ENCODE measurements around the gene PARP2.
A peak's percentile ranks its signal among the peaks of the same experiment; 100 is the strongest.
"Not testable (repeated sequence)": the region's sequence is repeated elsewhere in the genome, so short reads cannot be mapped to it uniquely, and the experiment has no call there.

PARP2 gene, protein sequence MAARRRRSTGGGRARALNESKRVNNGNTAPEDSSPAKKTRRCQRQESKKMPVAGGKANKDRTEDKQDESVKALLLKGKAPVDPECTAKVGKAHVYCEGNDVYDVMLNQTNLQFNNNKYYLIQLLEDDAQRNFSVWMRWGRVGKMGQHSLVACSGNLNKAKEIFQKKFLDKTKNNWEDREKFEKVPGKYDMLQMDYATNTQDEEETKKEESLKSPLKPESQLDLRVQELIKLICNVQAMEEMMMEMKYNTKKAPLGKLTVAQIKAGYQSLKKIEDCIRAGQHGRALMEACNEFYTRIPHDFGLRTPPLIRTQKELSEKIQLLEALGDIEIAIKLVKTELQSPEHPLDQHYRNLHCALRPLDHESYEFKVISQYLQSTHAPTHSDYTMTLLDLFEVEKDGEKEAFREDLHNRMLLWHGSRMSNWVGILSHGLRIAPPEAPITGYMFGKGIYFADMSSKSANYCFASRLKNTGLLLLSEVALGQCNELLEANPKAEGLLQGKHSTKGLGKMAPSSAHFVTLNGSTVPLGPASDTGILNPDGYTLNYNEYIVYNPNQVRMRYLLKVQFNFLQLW

DNA sequence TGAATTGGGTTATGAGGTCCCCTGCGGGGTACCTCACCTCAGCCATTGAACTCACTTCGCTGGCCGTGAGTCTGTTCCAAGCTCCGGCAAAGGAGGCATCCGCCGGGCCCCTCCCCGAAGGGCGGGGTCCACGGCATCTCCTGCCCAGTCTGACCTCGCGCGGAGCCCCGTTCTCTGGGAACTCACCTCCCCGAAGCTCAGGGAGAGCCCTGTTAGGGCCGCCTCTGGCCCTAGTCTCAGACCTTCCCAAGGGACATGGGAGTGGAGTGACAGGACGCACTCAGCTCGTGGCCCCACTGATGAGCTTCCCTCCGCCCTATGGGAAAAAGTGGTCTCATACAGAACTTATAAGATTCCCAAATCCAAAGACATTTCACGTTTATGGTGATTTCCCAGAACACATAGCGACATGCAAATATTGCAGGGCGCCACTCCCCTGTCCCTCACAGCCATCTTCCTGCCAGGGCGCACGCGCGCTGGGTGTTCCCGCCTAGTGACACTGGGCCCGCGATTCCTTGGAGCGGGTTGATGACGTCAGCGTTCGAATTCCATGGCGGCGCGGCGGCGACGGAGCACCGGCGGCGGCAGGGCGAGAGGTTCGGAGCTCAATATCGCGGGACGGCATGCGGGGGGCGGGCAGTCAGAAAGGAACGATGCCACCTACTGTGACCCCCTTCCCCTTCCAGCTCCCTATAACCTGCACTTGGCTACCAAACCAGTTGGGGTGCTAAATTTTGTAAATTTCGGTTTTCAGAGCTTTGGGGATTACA lies at the start of gene PARP2:
PARP2 (plus strand) TSS at position 544 of the 770 bp plus-strand sequence; CDS start at position 551, 7 bp downstream.
- peak; percentile 92 for DNase-seq (ENCODE audit: low read depth)

GRCh38 chr14:20294636-20295035 lies 48.8 kb upstream of the PARP2 start:
- no peak for DNase-seq (ENCODE audit: low read depth)

DNA sequence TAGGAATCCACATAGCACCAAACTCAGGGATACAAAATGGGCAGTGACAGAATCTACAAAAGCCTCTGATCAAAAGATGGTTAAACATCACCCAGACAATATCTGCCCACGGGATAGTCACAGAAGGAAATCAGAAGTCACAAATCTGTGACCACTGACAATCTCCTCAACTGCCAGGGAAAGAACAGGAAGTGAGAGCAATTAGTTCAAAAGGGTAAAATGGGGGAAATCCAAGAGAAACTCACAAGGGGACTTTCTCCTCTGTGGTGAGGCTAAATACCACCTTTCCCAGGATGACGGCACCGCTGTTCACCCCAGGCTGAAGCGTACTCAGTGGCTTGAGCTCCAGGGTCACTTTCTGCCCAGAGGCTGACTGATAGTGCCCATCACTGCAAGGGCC lies 48.4 kb upstream of the PARP2 start:
- no peak for DNase-seq (ENCODE audit: low read depth)

- DNase-seq (ENCODE audit: low read depth) = no peak
Measured at GRCh38 chr14:20302042-20302755, 41.2 kb upstream of the PARP2 start.

DNA sequence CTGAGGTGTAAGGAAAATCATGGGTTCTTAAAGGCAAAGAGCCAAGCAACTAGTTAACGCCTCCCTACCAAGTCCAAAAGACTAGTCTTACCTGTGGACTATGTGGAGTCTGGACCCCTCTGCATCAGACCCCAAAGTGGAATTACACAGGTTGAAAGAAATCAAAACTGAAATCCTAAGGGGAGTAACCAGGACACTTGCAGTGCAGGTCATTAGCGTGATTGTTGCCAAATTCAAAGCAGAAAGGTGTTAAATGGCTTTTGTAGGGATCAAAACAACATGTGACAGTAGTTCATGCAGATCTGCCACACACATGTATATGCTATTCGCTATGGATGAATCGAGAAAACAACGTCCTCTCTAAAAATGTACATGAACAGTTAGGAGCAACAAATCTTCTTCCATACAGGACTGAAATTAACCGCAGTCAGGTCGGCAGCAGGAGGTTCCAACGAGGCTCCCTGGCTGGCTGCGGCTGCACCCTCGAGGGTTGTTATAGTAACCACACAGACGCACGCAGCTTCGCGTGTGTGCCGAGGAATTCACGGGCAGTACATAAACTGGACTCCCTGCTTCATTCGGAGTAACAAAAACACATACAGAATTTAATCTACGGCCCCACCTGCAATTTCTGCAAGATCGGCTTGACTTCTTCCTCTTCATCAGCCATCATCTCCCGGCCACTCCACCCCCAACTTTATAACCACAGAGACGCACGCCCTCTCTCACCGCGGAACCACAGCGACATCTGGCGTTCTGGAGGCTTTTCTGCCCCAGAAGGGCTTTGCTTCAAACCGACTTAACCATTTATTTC lies 38.0 kb upstream of the PARP2 start, which contains the start of gene TTC5:
TTC5 (minus strand) TSS at position 687 of the 814 bp plus-strand sequence; CDS start at position 673, 14 bp downstream.
- DNase-seq (ENCODE audit: low read depth) = peak; percentile 88

- DNase-seq (ENCODE audit: low read depth) = no peak
Measured at GRCh38 chr14:20306079-20306423, 37.4 kb upstream of the PARP2 start.

DNA sequence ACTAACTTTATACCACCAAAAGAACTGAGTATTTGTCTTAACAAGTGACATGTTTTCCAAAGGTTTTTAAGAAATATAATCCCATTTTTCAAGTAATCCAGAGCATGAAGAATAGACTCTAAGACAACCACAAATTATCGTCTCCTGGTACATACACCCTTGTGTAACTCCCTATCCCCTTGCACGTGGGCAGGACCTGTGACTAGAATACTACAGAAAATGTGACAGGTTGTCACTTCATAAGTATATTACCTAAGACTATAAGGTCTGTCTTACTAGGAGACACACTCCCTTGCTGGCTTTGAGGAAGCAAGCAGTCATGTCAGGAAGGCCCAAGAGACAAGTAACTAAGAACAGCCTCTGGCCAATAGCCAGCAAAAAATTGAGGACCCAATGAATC lies 29.4 kb upstream of the PARP2 start:
- DNase-seq (ENCODE audit: low read depth) = no peak

DNA sequence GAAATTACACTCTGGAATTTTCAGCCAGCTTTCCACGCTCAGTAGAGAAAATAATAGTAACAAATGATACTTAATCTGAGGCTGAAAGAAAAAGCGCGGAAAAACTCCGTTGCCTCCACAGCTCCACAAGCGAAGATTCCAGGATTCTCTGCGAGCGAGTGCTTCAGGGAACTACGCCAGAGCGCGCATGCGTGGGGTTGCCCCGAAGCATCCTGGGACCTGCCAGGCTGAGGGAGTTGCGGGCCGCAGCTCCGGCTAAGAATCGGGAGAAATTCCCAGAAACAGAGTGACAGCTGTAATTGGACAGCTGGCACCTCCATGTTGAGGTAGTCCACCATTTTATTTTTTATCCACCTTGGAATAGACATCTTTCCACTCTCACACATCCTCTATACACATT lies 25.7 kb upstream of the PARP2 start:
- DNase-seq (ENCODE audit: low read depth) = no peak

GRCh38 chr14:20327005-20327869 lies 16.2 kb upstream of the PARP2 start:
- DNase-seq (ENCODE audit: low read depth) = no peak

GRCh38 chr14:20328705-20329104 lies 14.7 kb upstream of the PARP2 start:
- no peak for DNase-seq (ENCODE audit: low read depth)

DNA sequence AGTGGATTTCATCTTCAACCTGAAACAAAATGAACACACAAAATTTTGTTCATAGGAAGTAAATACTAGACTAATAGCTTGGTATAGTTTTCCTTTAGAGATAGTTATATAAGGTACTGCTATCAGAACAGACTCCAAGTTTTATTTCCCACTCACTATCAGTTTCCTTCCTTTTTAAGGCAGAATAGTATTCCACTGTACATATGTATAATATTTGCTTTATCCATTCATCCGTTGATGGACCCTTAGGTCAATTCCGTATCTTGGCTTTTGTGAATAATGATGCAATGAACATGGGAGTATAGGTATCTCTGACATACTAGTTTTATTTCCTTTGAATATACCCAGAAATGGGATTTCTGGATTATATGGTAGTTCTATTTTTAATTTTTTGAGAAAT lies 14.1 kb upstream of the PARP2 start:
- DNase-seq (ENCODE audit: low read depth) = no peak

DNA sequence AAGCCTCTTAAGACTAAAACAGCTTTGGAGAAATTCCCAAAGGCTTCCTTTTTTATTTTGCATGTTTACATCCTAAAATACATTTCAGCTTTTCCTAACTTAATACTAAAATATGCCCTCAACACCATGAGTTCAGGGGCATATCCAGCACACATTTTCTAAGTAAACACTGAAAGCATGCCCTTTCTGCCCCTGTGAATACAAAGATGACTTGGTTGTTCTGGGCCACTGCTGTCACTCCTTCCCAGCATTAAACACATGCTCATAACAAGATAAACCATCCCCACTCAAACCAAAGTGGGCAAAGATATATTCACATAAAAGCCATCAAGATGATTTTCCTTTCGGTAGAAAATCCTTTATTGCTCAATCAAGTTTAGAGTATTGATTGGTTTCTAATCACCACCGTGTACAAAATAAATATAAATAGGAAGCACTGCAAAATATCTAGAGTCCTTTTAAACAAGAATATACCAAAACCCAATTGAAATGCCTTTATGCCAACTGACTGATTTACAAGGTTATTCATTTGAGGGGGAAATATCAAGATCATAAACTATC lies 12.3 kb upstream of the PARP2 start:
- DNase-seq (ENCODE audit: low read depth) = no peak

DNA sequence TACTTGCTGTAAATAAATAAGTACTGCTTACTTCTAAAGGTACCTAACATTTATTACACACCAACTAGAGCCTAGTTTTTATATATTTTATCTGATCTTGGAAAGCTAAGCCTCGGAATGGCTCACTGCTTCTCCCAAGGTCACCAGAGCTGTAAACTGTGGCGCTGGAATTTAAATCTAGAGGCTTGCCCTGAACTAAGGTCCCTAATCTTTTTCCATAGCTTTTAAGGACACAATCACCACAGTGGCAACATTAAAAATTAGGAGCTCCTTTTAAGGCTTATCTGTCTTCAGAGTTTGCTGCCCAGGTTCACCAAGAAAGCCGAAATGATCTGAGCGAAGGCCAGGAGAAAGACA lies 11.0 kb upstream of the PARP2 start:
- DNase-seq (ENCODE audit: low read depth) = no peak

DNA sequence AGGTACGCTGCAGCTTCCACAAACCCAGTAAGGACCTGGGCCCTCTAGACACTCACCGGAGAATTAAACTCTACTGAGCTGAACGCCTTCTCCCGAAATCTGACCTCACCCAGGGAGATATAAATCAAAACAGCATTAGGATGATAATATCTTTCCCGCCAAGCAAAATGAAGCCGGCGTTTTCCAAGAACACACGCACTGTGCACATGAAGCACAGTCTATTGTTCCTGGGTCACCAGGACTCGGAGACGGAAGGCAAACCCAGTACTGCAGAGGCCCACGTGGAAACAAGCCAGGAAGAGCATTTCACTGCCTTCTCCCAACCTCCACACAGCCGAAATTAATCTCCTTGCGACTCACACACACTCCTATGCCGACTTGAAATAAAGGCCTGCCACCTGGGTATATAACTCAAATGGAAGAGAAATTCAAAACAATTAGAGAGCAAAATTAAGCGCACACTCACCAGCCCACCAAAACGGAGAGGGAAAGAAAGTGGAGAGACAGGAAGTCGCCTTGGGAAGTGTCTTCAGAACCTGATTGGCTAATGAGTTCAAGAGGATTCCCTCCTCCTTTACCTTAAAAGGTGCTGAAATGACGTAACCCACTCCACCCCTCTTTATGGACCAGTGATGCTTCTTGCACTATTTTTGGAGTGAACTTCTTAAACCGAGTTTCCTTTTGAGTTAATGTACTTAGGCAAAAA lies 10.5 kb upstream of the PARP2 start, which contains the start of gene CCNB1IP1:
CCNB1IP1 (minus strand) TSS at position 492 of the 706 bp plus-strand sequence. CDS start 16,756 bp downstream, outside the sequence.
- DNase-seq (ENCODE audit: low read depth) = peak; percentile 45

- no peak for DNase-seq (ENCODE audit: low read depth)
Measured at GRCh38 chr14:20333494-20333841, 10.0 kb upstream of the PARP2 start.

DNA sequence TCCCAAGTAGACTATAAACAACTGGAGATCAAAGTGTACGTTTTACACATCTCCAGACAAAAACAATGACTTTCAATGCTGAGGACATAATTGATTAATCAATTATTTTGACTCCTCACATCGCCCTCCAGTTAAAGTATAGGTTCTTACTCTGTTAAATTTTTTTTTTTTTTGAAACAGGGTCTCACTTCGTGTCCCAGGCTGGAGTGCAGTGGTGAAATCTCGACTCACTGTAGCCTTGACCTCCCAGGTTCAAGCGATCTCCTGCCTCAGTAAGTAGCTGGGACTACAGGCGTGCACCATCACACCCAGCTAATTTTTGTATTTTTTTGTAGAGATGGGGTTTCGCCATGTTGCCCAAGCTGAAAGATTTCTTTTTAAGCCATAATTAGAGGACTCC lies 9.4 kb upstream of the PARP2 start:
- no peak for DNase-seq (ENCODE audit: low read depth)

GRCh38 chr14:20341032-20341431 lies 2.4 kb upstream of the PARP2 start:
- not testable (repeated sequence) for DNase-seq (ENCODE audit: low read depth)

- no peak for DNase-seq (ENCODE audit: low read depth)
Measured at GRCh38 chr14:20341646-20342045, 1.8 kb upstream of the PARP2 start.

- no peak for DNase-seq (ENCODE audit: low read depth)
Measured at GRCh38 chr14:20343862-20344220, 406 bp downstream of the PARP2 start.

DNA sequence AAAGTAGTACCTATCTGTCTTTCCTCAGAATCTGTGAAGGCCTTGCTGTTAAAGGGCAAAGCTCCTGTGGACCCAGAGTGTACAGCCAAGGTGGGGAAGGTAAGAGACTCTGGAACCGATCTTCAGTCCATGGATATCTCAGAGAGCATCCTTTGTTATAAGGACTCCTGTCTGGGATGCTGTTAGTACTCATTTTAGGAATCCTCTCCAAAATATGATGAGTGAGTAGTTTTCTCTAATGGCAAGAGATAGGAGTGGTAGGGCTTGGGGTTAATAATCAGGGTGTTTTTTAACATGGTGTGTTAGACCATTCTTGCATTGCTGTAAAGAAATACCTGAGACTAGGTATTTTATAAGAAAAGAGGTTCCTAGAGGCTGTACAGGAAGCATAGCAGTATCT lies 1.9 kb downstream of the PARP2 start:
- no peak for DNase-seq (ENCODE audit: low read depth)
